Activated CD4-positive, alpha-beta T cell treated with anti-CD3 and anti-CD28 coated beads, Interleukin-2, amount 50 U/mL, for 16 hours (primary cell): ENCODE data around the gene DGAT2L6.

Experiments
- DNase-seq: peaks from one replicate; pipeline ENCODE4 v3.0.0-alpha.2; 2020

Gene DGAT2L6

GRCh38 chrX:70176938-70177533 is at the start of gene DGAT2L6:
DGAT2L6 (plus strand) TSS chrX:70177483; CDS start chrX:70177583, 100 bp downstream.
- no peak for DNase-seq

GRCh38 chrX:70128071-70128470 is 49.2 kb upstream of the DGAT2L6 start:
- no peak for DNase-seq

GRCh38 chrX:70129816-70130215 is 47.5 kb upstream of the DGAT2L6 start:
- no peak for DNase-seq

- DNase-seq: no peak
Measured at GRCh38 chrX:70132224-70132623, 45.1 kb upstream of the DGAT2L6 start.

GRCh38 chrX:70132877-70133302 is 44.4 kb upstream of the DGAT2L6 start:
- peak; percentile 60 for DNase-seq

GRCh38 chrX:70133303-70134115 is 43.8 kb upstream of the DGAT2L6 start, which contains the start of gene IGBP1:
IGBP1 (plus strand) TSS chrX:70133447; CDS start chrX:70133948, 501 bp downstream.
- peak; percentile 84 for DNase-seq

GRCh38 chrX:70134116-70134477 is 43.2 kb upstream of the DGAT2L6 start:
- DNase-seq: no peak

GRCh38 chrX:70138622-70139021 is 38.7 kb upstream of the DGAT2L6 start:
- DNase-seq: no peak

GRCh38 chrX:70139736-70140135 is 37.5 kb upstream of the DGAT2L6 start:
- no peak for DNase-seq

GRCh38 chrX:70141373-70141772 is 35.9 kb upstream of the DGAT2L6 start:
- DNase-seq: no peak

- no peak for DNase-seq
Measured at GRCh38 chrX:70166601-70167590, 10.4 kb upstream of the DGAT2L6 start.

GRCh38 chrX:70168238-70169188 is 8.8 kb upstream of the DGAT2L6 start:
- DNase-seq: no peak

GRCh38 chrX:70169281-70169680 is 8.0 kb upstream of the DGAT2L6 start:
- DNase-seq: no peak

- DNase-seq: no peak
Measured at GRCh38 chrX:70171624-70172023, 5.7 kb upstream of the DGAT2L6 start.

GRCh38 chrX:70172221-70172620 is 5.1 kb upstream of the DGAT2L6 start:
- DNase-seq: no peak

- DNase-seq: no peak
Measured at GRCh38 chrX:70172964-70173363, 4.3 kb upstream of the DGAT2L6 start.

- DNase-seq: no peak
Measured at GRCh38 chrX:70174754-70175153, 2.5 kb upstream of the DGAT2L6 start.

- DNase-seq: no peak
Measured at GRCh38 chrX:70175338-70175737, 1.9 kb upstream of the DGAT2L6 start.

GRCh38 chrX:70183091-70183490 is 5.8 kb downstream of the DGAT2L6 start:
- DNase-seq: no peak

GRCh38 chrX:70190225-70190624 is 12.9 kb downstream of the DGAT2L6 start:
- DNase-seq: no peak

GRCh38 chrX:70196961-70197720 is 19.9 kb downstream of the DGAT2L6 start:
- DNase-seq: peak; percentile 76
